A549 (cell line): ENCODE results near the gene WWP2. TPM values are rescaled to one million over a fixed set of nuclear protein-coding genes. Genes with fewer than 3 reads are reported as not detected.
"Not testable (repeated sequence)": the region's sequence is repeated elsewhere in the genome, so short reads cannot be mapped to it uniquely, and the experiment has no call there.

Experiments used
- ATAC-seq, 2 experiments: fragments of 200-7000 bp in 1 of 2; fragments of >200 bp in 1 of 2; cut with Nextera tagmentation in 1 of 2; cut with Tn5 transposase in 1 of 2; 3 replicates each; pipeline versions ENCODE4 v1.8.0 to v1.9.1; 2018 to 2020; ENCODE audit warnings: mild to moderate bottlenecking in 1 of 2, moderate library complexity in 1 of 2
- CTCF ChIA-PET: fragments of 300-600 bp; sonication (Branson Sonifier 250); formaldehyde crosslinking; extraction: SDS; loops from one replicate; lab custom pipeline; 2021; ENCODE audit warnings: antibody characterized with exemption, inconsistent platforms; lab: Yijun Ruan, JAX
- POLR2A ChIA-PET: fragments of 350-600 bp; formaldehyde crosslinking; extraction: SDS; loops from one replicate; lab custom pipeline; 2021; ENCODE audit warnings: antibody characterized with exemption, inconsistent platforms; lab: Yijun Ruan, JAX
- DNase-seq, 2 experiments: peaks; one replicate each; pipeline versions ENCODE4 v3.0.0 to v3.0.0-alpha.2; 2011 to 2016; ENCODE audit warnings: low read depth in 1 of 2, low spot score in 1 of 2
- FAIRE-seq: peaks from 2 replicates; lab custom pipeline; 2011; peaks lifted over from hg19 to GRCh38; lab: Jason Lieb, UNC
- H3K27ac ChIP-seq, 2 experiments: fragments of >200 bp; sonication (Bioruptor Twin); formaldehyde crosslinking; 3 replicates each; pipeline ENCODE4 v1.5.1; 2016 to 2017
- H3K4me1 ChIP-seq: fragments of >200 bp; sonication (Bioruptor Twin); formaldehyde crosslinking; 3 replicates; pipeline ENCODE4 v1.6.1; 2016
- H3K4me2 ChIP-seq: fragments of >200 bp; sonication (Bioruptor Twin); formaldehyde crosslinking; 3 replicates; pipeline ENCODE4 v1.6.1; 2016
- H3K4me3 ChIP-seq: fragments of >200 bp; sonication (Bioruptor Twin); formaldehyde crosslinking; 3 replicates; pipeline ENCODE4 v1.5.1; 2016
- H3K9me3 ChIP-seq: fragments of >200 bp; sonication (Bioruptor Twin); formaldehyde crosslinking; 3 replicates; pipeline ENCODE4 v1.6.1; 2016
- CHD4 ChIP-seq: fragments of 200-600 bp; sonication (generic); IDR thresholded peaks from 2 replicates; pipeline ENCODE4 v1.6.1; 2016; ENCODE audit warnings: antibody characterized with exemption, mild to moderate bottlenecking, borderline replicate concordance
- EP300 ChIP-seq, 2 experiments: fragments of >200 bp; sonication (Bioruptor Twin); formaldehyde crosslinking; IDR thresholded peaks; 2 replicates in 1 of 2; 3 replicates in 1 of 2; pipeline ENCODE4 v1.6.1; 2016 to 2017
- HDAC2 ChIP-seq: fragments of 200-600 bp; sonication (generic); IDR thresholded peaks from 2 replicates; pipeline ENCODE4 v1.6.1; 2016
- KDM1A ChIP-seq: fragments of 200-600 bp; sonication (generic); IDR thresholded peaks from 2 replicates; pipeline ENCODE4 v1.6.1; 2016; ENCODE audit warnings: low read depth, mild to moderate bottlenecking
- MAX ChIP-seq: IDR thresholded peaks from 2 replicates; pipeline ENCODE4 v1.6.1; 2012
- MAZ ChIP-seq: fragments of 150-350 bp; IDR thresholded peaks from 2 replicates; pipeline ENCODE4 v1.6.1; 2014; ENCODE audit warnings: antibody characterized with exemption, low read depth, low read length, borderline replicate concordance
- MYC ChIP-seq: IDR thresholded peaks from 2 replicates; pipeline ENCODE4 v1.6.1; 2012; ENCODE audit warnings: mild to moderate bottlenecking, inconsistent platforms, low read length, improper control_type of control experiment, borderline replicate concordance
- PHF8 ChIP-seq: fragments of 200-600 bp; sonication (generic); IDR thresholded peaks from 2 replicates; pipeline ENCODE4 v1.6.1; 2016; ENCODE audit warnings: low read depth, mild to moderate bottlenecking, antibody characterized with exemption, moderate library complexity, borderline replicate concordance
- POLR2AphosphoS2 ChIP-seq: conservative IDR thresholded peaks from 2 replicates; pipeline ENCODE4 v1.6.1; 2012; ENCODE audit warnings: low read length, improper control_type of control experiment, inconsistent platforms
- RAD21 ChIP-seq, 2 experiments: fragments of >200 bp in 1 of 2; sonication (Bioruptor Twin) in 1 of 2; formaldehyde crosslinking in 1 of 2; IDR thresholded peaks in 1 of 2; conservative IDR thresholded peaks in 1 of 2; 2 replicates in 1 of 2; 3 replicates in 1 of 2; pipeline ENCODE4 v1.6.1; 2012 to 2018; ENCODE audit warnings: inconsistent platforms in 1 of 2
- RNF2 ChIP-seq: fragments of 200-600 bp; sonication (generic); IDR thresholded peaks from 2 replicates; pipeline ENCODE4 v1.6.1; 2016; ENCODE audit warnings: low read depth, mild to moderate bottlenecking, antibody characterized with exemption, moderate library complexity, borderline replicate concordance
- ZC3H11A ChIP-seq: fragments of 450-650 bp; IDR thresholded peaks from 2 replicates; pipeline ENCODE4 v1.6.1; 2014; ENCODE audit warnings: antibody characterized with exemption, mild to moderate bottlenecking
- ZFP36 ChIP-seq: fragments of 450-650 bp; IDR thresholded peaks from 2 replicates; pipeline ENCODE4 v1.6.1; 2014; ENCODE audit warnings: borderline replicate concordance; ENCODE audit not compliant: partially characterized antibody
- WGBS: methylation state at CpG from one replicate; pipeline ENCODE4 v1.1.6; 2017; ENCODE audit errors: missing lambda C conversion rate; 5-methylcytosine and 5-hydroxymethylcytosine counted together
- polyA plus RNA-seq, 4 experiments: library from polyadenylated mRNA; depleted of rRNA in 3 of 4; stranded (reverse); fragments of >200 nt; fragmentation: RNase III in 1 of 4; extraction: RNeasy Plus Mini Kit Qiagen cat#74134 plus additional on column Dnase treatment in 1 of 4; gene quantifications; 2 replicates in 3 of 4; 3 replicates in 1 of 4; pipeline ENCODE4 v1.2.3, GENCODE V29; 2011 to 2017

Gene WWP2
- polyA plus RNA-seq, 2 of the 4 experiments (the other 2 are of a cell fraction) = 16.1 to 16.2 TPM

GRCh38 chr16:69822174-69822935, 60.2 kb downstream of the WWP2 start:
- FAIRE-seq = no peak
- ChIA-PET POLR2A (no interaction called here), CTCF (interaction anchor here (0.7 to 1.9 kb wide), 3 partner anchors 26 to 51 kb away, joined by 3 to 6 read pairs (median 3); no protein-coding TSS in a partner anchor)
- no peaks in the 10 kb centered on the region for H3K9me3 ChIP-seq
- H3K4me3 ChIP-seq = no peak overlapping the region
- ATAC-seq = no peak
- H3K4me2 ChIP-seq = no peak overlapping the region
- H3K4me1 ChIP-seq = peaks cover 15% of the 10 kb centered on the region; the same call in 2 of the 3 replicates
- 78% methylated on average over 11 of the region's 11 CpGs for WGBS
- H3K27ac ChIP-seq = no peak overlapping the region
- TF ChIP-seq ZFP36 = peak; percentile 81
- TF ChIP-seq CHD4 = no peak
- DNase-seq = no peak

GRCh38 chr16:69823831-69824563, 61.9 kb downstream of the WWP2 start:
- Histone ChIP-seq H3K4me1 (peaks cover 17% of the 10 kb centered on the region; the same call in 2 of the 3 replicates), H3K9me3 (no peaks in the 10 kb centered on the region), H3K27ac (peak overlapping the region in 1 of 2 experiments; percentile 11; a peak in 1 of 6 replicates), H3K4me3 (no peak overlapping the region), H3K4me2 (no peak overlapping the region)
- no peak for TF ChIP-seq MYC
- TF ChIP-seq MAX = no peak
- no peak for TF ChIP-seq PHF8
- TF ChIP-seq RNF2 = no peak
- TF ChIP-seq EP300 (IDR thresholded peaks at IDR 0.05) = no peak
- no peak for TF ChIP-seq KDM1A
- TF ChIP-seq ZC3H11A = no peak
- TF ChIP-seq RAD21 (conservative IDR thresholded peaks at IDR 0.05 in 1 of 2, IDR thresholded peaks at IDR 0.05 in 1 of 2) = no peak
- TF ChIP-seq POLR2AphosphoS2 = no peak
- TF ChIP-seq HDAC2 = no peak
- POLR2A ChIA-PET = no interaction called here
- CTCF ChIA-PET = interaction anchor here (0.6 to 2.7 kb wide), 3 partner anchors 18 to 106 kb away, joined by 3 to 9 read pairs (median 6); no protein-coding TSS in a partner anchor
- ATAC-seq (peak in 1 of 2 experiments; percentile 36; a peak in 1 of 6 replicates), FAIRE-seq (no peak), DNase-seq (no peak)
- 84% methylated on average over 10 of the region's 10 CpGs for WGBS

- H3K27ac ChIP-seq, FAIRE-seq, H3K4me3 ChIP-seq, DNase-seq, ATAC-seq, H3K9me3 ChIP-seq, H3K4me2 ChIP-seq, POLR2A ChIA-PET: not testable (repeated sequence)
- peaks cover 17% of the 10 kb centered on the region; the same call in 2 of the 3 replicates for H3K4me1 ChIP-seq
- WGBS = 91% methylated on average over 4 of the region's 4 CpGs
- CTCF ChIA-PET = interaction anchor here (1.1 to 2.7 kb wide), 5 partner anchors 12 to 105 kb away, joined by 3 to 9 read pairs (median 4); no protein-coding TSS in a partner anchor
Measured at GRCh38 chr16:69824564-69825142, 62.5 kb downstream of the WWP2 start.

GRCh38 chr16:69827524-69827923, 65.4 kb downstream of the WWP2 start:
- DNase-seq (no peak), ATAC-seq (no peak), FAIRE-seq (no peak)
- Histone ChIP-seq H3K27ac (0 out of 6 replicates have a peak overlapping the region, but pooled peaks of 1 of the 2 experiments have one; percentile 49), H3K9me3 (no peaks in the 10 kb centered on the region), H3K4me2 (no peak overlapping the region), H3K4me3 (no peak overlapping the region), H3K4me1 (peaks cover 35% of the 10 kb centered on the region)
- CTCF ChIA-PET = interaction anchor here (0.7 to 1.2 kb wide), 3 partner anchors 103 to 1348 kb away, joined by 3 to 5 read pairs (median 5); no protein-coding TSS in a partner anchor
- TF ChIP-seq MYC (no peak), MAZ (no peak)
- POLR2A ChIA-PET = no interaction called here
- 90% methylated on average over 5 of the region's 5 CpGs for WGBS
